Prostate gland (tissue), 2 donors: Measurements from ENCODE around the gene TTC19. TPM values are rescaled to one million over a fixed set of nuclear protein-coding genes. Genes with fewer than 3 reads are reported as not detected.
A peak's percentile ranks its signal among the peaks of the same experiment; 100 is the strongest.

Experiments
- DNase-seq: peaks from one replicate; pipeline ENCODE4 v3.0.0-alpha.2; 2019; ENCODE audit warnings: low spot score
- H3K27ac ChIP-seq, 2 donors: fragments of 200-600 bp; sonication (generic); 2 replicates each; pipeline ENCODE4 v1.5.1; 2017 to 2019
- H3K27me3 ChIP-seq: fragments of 200-600 bp; sonication (generic); replicated peaks from 2 replicates; pipeline ENCODE4 v1.5.1; 2019; ENCODE audit not compliant: insufficient read depth
- H3K36me3 ChIP-seq, 2 donors: fragments of 200-600 bp; sonication (generic); 1 replicate in 1 of 2; 2 replicates in 1 of 2; pipeline versions ENCODE4 v1.5.1 to v1.8.1; 2017 to 2019
- H3K4me1 ChIP-seq: fragments of 200-600 bp; sonication (generic); replicated peaks from 2 replicates; pipeline ENCODE4 v1.5.1; 2019
- H3K4me3 ChIP-seq, 2 donors: fragments of 200-600 bp; sonication (generic); 2 replicates each; pipeline ENCODE4 v1.5.1; 2017 to 2019
- H3K9me3 ChIP-seq: fragments of 200-600 bp; sonication (generic); 2 replicates; pipeline ENCODE4 v1.5.1; 2017
- CTCF ChIP-seq, 4 experiments: fragments of 200-600 bp in 2 of 4; fragments of 450-650 bp in 2 of 4; sonication (generic) in 2 of 4; IDR thresholded peaks; 1 replicate in 3 of 4; 2 replicates in 1 of 4; pipeline ENCODE4 v1.5.1; 2016 to 2019; ENCODE audit warnings: antibody characterized with exemption in 4 of 4, mild to moderate bottlenecking in 2 of 4, moderate library complexity in 2 of 4
- POLR2A ChIP-seq: fragments of 450-650 bp; IDR thresholded peaks from one replicate; pipeline ENCODE4 v1.6.1; 2016; ENCODE audit warnings: antibody characterized with exemption, mild to moderate bottlenecking
- POLR2AphosphoS5 ChIP-seq: sonication (generic); formaldehyde crosslinking; IDR thresholded peaks from one replicate; pipeline ENCODE4 v1.6.1; 2017; ENCODE audit warnings: antibody characterized with exemption
- WGBS: methylation state at CpG from one replicate; pipeline ENCODE4 v1.1.5; 2018; 5-methylcytosine and 5-hydroxymethylcytosine counted together
- intact Hi-C: fragments of 100-400 bp; cut with DNase I; formaldehyde crosslinking; loops from one replicate; pipeline ENCODE4 v1.14.2; 2022
- total RNA-seq, 2 donors: library from RNA; depleted of rRNA; stranded (reverse); fragments of >200 nt; gene quantifications; one replicate each; pipeline ENCODE4 v1.1.0, GENCODE V29; 2016

The TTC19 gene
- total RNA-seq, 2 donors from 2014 or later = 87.9 to 100 TPM

GRCh38 chr17:15963670-15964110 lies 35.9 kb upstream of the TTC19 start:
- Histone ChIP-seq H3K4me1 (no peaks in the 10 kb centered on the region), H3K36me3 (no peaks in the 10 kb centered on the region), H3K4me3 (no peak overlapping the region), H3K9me3 (no peaks in the 10 kb centered on the region), H3K27me3 (no peaks in the 10 kb centered on the region), H3K27ac (no peak overlapping the region)
- DNase-seq = no peak
- TF ChIP-seq POLR2AphosphoS5 = no peak
- no peak for TF ChIP-seq POLR2A
- no peak for TF ChIP-seq CTCF (IDR thresholded peaks at IDR 0.05)
- 64% methylated on average over 4 of the region's 4 CpGs for WGBS
- intact Hi-C loops = no loop called here

- H3K9me3 ChIP-seq = no peaks in the 10 kb centered on the region
- intact Hi-C loops = no loop called here
- no peak for TF ChIP-seq POLR2AphosphoS5
- no peak for TF ChIP-seq CTCF (IDR thresholded peaks at IDR 0.05)
- no peak for TF ChIP-seq POLR2A
- WGBS = 63% methylated on average over 6 of the region's 6 CpGs
- no peaks in the 10 kb centered on the region for H3K36me3 ChIP-seq
- no peak overlapping the region for H3K27ac ChIP-seq
- no peaks in the 10 kb centered on the region for H3K4me1 ChIP-seq
- DNase-seq = no peak
- no peak overlapping the region for H3K4me3 ChIP-seq
- no peaks in the 10 kb centered on the region for H3K27me3 ChIP-seq
Observed at GRCh38 chr17:15965528-15965927, 34.1 kb upstream of the TTC19 start.

- peak; percentile 47 for DNase-seq
- intact Hi-C loops = no loop called here
- TF ChIP-seq POLR2A (no peak), CTCF (IDR thresholded peaks at IDR 0.05) (no peak), POLR2AphosphoS5 (peak; percentile 72)
- no peaks in the 10 kb centered on the region for H3K4me1 ChIP-seq
- H3K27ac ChIP-seq = peak overlapping the region in 1 of 2 donors; percentile 13
- WGBS = 52% methylated on average over 13 of the region's 13 CpGs
- H3K36me3 ChIP-seq = no peaks in the 10 kb centered on the region
- peak overlapping the region in 1 of 2 donors; percentile 1 for H3K4me3 ChIP-seq
- no peaks in the 10 kb centered on the region for H3K9me3 ChIP-seq
- no peaks in the 10 kb centered on the region for H3K27me3 ChIP-seq
Observed at GRCh38 chr17:15966183-15966878, 33.3 kb upstream of the TTC19 start.

GRCh38 chr17:15966879-15967248 lies 32.8 kb upstream of the TTC19 start:
- Histone ChIP-seq H3K4me3 (no peak overlapping the region), H3K27ac (peak overlapping the region in 1 of 2 donors; percentile 13), H3K27me3 (no peaks in the 10 kb centered on the region), H3K9me3 (no peaks in the 10 kb centered on the region), H3K36me3 (no peaks in the 10 kb centered on the region), H3K4me1 (no peaks in the 10 kb centered on the region)
- no peak for TF ChIP-seq CTCF (IDR thresholded peaks at IDR 0.05)
- TF ChIP-seq POLR2AphosphoS5 = no peak
- no peak for TF ChIP-seq POLR2A
- 52% methylated on average over 11 of the region's 11 CpGs for WGBS
- no peak for DNase-seq
- intact Hi-C loops = no loop called here
